Activated CD4-positive, CD25-positive, alpha-beta regulatory T cell (primary cell): ENCODE results near the gene RAB3C.

ENCODE experiments used
- DNase-seq, 4 experiments: peaks; one replicate each; lab custom pipeline; 2025; lab: John Stamatoyannopoulos, UW

Gene RAB3C

GRCh38 chr5:58773744-58774441 lies 191.0 kb downstream of the RAB3C start:
- DNase-seq, result no peak

- no peak for DNase-seq
These were observed 192.1 kb downstream of the RAB3C start for GRCh38 chr5:58774937-58775336.

- no peak for DNase-seq
These were observed 192.9 kb downstream of the RAB3C start for GRCh38 chr5:58775701-58776262.

- DNase-seq, result no peak
These were observed 193.7 kb downstream of the RAB3C start for GRCh38 chr5:58776559-58776958.

GRCh38 chr5:58778888-58779287 lies 196.0 kb downstream of the RAB3C start:
- no peak for DNase-seq

GRCh38 chr5:58786035-58786434 lies 203.2 kb downstream of the RAB3C start:
- DNase-seq, result no peak

- DNase-seq, result no peak
These were observed 203.9 kb downstream of the RAB3C start for GRCh38 chr5:58786711-58787303.

GRCh38 chr5:58787987-58788386 lies 205.1 kb downstream of the RAB3C start:
- no peak for DNase-seq

DNA sequence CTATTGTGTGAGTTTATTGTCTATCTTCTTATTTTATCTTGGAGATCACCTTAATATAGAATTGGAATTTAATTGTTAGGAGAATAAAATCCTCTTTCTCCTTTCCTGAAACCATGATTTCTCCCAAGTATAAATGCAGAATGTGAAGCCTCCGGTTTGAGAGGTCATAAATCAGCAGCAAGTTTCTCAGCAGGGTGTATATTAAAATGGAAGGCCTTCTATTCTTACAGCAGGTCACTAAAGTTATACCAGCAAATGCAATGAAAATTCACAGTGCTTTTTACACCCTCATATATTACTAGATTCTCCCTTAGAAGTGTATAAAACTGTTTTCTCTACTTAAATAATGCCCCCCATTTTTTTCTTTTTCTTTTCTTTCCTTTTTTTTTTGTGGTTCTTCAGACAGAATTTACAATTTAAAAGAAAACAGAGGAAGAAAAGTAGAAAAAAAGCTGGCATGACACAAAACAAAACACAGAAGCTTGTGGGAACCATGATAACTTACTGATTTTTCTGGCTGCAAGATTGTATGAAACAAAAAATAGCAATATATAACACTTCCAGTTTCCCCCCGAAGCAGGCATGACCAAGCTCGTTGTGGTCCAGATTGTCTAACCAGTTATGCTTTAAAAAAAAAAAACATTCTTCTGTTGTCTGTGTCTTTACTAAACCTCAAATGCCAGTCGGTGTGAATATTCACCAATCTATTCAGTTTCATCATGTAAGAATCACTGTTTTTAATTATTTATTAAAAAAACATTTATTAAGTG lies 211.2 kb downstream of the RAB3C start:
- no peak for DNase-seq

GRCh38 chr5:58794875-58795274 lies 212.0 kb downstream of the RAB3C start:
- DNase-seq, result no peak

DNA sequence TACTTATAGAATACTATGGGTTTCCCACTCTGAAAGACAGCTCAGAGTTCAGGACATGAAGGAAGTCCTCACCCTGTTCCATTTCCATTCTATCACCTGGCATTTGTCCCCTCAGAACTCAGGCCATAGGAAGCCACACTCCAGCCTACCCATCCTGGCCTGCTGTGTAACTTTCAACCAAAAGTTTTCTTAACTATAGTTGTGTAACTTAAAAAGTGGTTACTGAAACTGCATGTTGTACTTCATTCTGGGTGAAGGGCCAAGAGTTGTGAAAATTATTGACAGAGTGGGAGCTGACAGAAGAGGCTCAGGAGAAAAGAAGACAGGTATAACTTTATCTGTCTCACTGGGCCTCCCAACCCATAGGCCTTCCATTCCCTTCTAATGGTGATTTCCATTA lies 212.5 kb downstream of the RAB3C start:
- no peak for DNase-seq

DNA sequence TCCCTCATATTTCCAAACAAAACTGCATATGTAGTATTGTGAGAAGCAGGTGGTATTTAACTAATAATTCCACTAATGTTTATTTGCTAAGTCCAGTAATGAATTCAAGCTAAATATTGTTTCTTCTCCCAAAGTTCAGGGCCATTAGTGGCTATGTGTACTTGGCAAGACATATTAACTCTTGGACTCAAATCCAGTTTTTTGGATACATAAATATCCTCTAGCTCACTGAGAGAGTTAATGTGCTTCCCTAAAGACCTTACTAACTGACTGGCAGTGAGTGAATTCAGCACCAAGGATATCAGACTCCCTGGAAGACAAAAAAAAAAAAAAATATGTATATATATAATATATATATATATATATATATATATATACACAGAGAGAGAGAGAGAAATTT lies 214.1 kb downstream of the RAB3C start:
- no peak for DNase-seq

- DNase-seq, result no peak
These were observed 217.5 kb downstream of the RAB3C start for GRCh38 chr5:58800356-58800755.

DNA sequence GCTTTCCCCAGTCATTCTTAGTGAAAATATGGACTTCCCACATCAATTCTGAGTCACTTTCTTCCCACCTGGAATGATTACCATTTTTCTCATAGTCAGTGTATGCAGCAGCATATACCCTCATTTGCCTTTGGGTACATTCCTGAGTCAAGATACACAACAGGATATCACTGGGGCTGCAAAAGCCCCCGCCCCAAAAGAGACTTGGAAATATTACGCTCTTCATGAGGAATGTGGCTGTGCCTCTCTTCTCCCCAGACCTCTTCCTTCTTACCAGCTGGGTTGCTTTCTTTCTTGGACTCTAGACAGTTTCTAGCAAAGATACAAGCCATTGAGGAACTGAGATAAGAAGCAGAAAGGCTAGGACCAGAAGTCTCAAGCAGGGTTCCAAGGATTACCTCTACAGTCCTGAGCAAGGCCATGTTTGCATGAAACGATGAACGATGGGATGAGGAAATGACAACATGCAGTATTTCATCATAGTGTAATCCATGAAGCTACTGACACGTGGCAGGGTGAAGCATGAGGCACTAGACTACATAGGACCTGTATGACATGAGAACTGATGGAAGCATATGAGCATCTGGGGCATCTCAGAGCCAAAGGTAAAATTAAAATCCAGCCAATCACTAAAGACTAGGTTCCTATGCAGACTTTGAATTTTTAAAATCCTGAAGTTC lies 218.1 kb downstream of the RAB3C start:
- DNase-seq, result no peak

- no peak for DNase-seq
These were observed 220.2 kb downstream of the RAB3C start for GRCh38 chr5:58803056-58803455.

- DNase-seq, result no peak
These were observed 221.4 kb downstream of the RAB3C start for GRCh38 chr5:58804291-58804690.

DNA sequence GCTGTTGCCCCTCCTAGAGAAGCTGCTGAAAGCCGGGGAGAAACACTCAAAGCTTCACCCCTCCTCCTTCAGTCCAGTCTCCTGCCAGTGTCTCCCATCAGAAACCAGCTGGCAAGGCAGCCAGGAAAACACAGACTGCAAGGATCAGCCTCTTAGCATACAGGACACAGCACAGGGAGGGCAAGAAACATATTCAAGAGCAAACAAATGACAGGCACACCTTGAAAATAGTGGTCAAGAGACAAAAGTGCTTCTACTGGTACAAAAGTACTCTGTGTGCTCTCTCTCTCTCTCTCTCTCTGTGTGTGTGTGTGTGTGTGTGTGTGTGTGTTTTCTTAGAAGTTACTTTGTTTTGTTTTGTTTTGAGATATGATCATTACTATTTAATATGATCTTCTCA lies 227.2 kb downstream of the RAB3C start:
- no peak for DNase-seq

DNA sequence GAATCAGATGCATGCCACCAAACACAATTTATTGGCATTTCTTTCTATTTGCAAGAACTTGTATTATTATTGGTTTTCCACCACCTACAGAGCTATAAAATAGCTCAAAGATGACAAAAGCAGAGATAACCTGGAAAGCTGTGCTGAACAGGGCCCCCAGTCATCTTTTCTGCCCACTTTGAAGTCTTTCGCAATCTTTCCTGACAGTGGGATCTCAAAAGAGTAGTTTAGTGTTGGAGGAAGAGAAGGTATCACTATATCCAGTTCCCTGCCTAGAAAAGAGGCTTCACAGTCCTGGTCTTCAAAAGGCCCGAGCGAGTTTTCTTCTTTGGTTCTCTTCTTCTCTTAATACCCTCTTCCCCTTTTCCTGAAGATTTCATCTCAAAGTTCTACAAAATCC lies 231.0 kb downstream of the RAB3C start:
- DNase-seq, result no peak

GRCh38 chr5:58816181-58816731 lies 233.4 kb downstream of the RAB3C start:
- DNase-seq, result no peak

DNA sequence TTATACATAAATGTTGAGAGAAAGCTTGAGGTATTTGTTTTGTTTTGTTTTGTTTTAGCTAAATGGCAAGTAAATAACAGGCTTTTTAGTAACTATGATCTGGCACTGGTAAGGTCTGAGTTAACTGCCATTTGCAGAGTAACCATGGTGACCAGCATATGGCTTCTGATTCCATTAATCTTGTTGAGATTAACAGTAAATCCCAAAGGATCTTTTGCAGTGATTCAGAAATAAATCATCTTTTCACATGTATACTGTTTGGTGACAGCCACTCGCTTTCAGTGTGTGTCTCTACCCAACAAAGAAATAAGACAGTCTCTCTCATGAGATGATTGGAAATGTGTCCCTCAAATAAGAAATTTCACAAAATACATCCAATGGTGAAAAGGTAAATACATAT lies 235.6 kb downstream of the RAB3C start:
- no peak for DNase-seq

GRCh38 chr5:58825441-58825840 lies 242.6 kb downstream of the RAB3C start:
- no peak for DNase-seq

GRCh38 chr5:58825899-58826298 lies 243.0 kb downstream of the RAB3C start:
- DNase-seq, result no peak
